NCI-H128 (cell line): ENCODE measurements around the gene TAF12.
"Not testable (repeated sequence)": the region's sequence is repeated elsewhere in the genome, so short reads cannot be mapped to it uniquely, and the experiment has no call there.

Source experiments
- DNase-seq: peaks from one replicate; lab custom pipeline; 2025; ENCODE audit not compliant: unreplicated experiment; lab: John Stamatoyannopoulos, UW

TAF12 gene

GRCh38 chr1:28582248-28582615 is 60.6 kb downstream of the TAF12 start:
- no peak for DNase-seq

- DNase-seq = peak; percentile 96
These were observed 61.2 kb downstream of the TAF12 start for GRCh38 chr1:28581531-28582247.

GRCh38 chr1:28580722-28581530 is 61.9 kb downstream of the TAF12 start:
- DNase-seq = peak; percentile 43

- DNase-seq = no peak
These were observed 63.5 kb downstream of the TAF12 start for GRCh38 chr1:28579401-28579800.

- no peak for DNase-seq
These were observed 64.1 kb downstream of the TAF12 start for GRCh38 chr1:28578696-28579218.

GRCh38 chr1:28577738-28578536 is 64.9 kb downstream of the TAF12 start:
- no peak for DNase-seq

- DNase-seq = no peak
These were observed 65.7 kb downstream of the TAF12 start for GRCh38 chr1:28577052-28577678.

GRCh38 chr1:28573564-28573963 is 69.3 kb downstream of the TAF12 start:
- no peak for DNase-seq

GRCh38 chr1:28572891-28573290 is 70.0 kb downstream of the TAF12 start:
- DNase-seq = not testable (repeated sequence)

GRCh38 chr1:28571911-28572310 is 71.0 kb downstream of the TAF12 start:
- no peak for DNase-seq

GRCh38 chr1:28566931-28567330 is 75.9 kb downstream of the TAF12 start:
- DNase-seq = no peak

- DNase-seq = no peak
These were observed 77.1 kb downstream of the TAF12 start for GRCh38 chr1:28565726-28566125.

GRCh38 chr1:28565040-28565439 is 77.8 kb downstream of the TAF12 start:
- DNase-seq = no peak

- DNase-seq = no peak
These were observed 78.6 kb downstream of the TAF12 start for GRCh38 chr1:28564310-28564709.

- DNase-seq = no peak
These were observed 82.0 kb downstream of the TAF12 start for GRCh38 chr1:28560886-28561285.
